ENCODE measurements around the gene WDR87. TPM values are rescaled to one million over a fixed set of nuclear protein-coding genes. Genes with fewer than 3 reads are reported as not detected.
"Not testable (repeated sequence)": the region's sequence is repeated elsewhere in the genome, so short reads cannot be mapped to it uniquely, and the experiment has no call there.

Gene WDR87
- total RNA-seq, 1 donor from 2014 or later: not detected

- no peaks in the 10 kb centered on the region for H3K79me2 ChIP-seq (ENCODE audit: low read depth)
- no peaks in the 10 kb centered on the region for H3K36me3 Mint-ChIP-seq
- no peaks in the 10 kb centered on the region for H4K20me1 ChIP-seq (ENCODE audit: low read depth)
- peaks cover 8% of the 10 kb centered on the region for H3K27me3 Mint-ChIP-seq (ENCODE audit: insufficient read depth, low read depth)
- H3K4me3 ChIP-seq: no peak overlapping the region
- TF ChIP-seq EZH2 (IDR thresholded peaks at IDR 0.05) (no peak), CTCF (IDR thresholded peaks at IDR 0.05) (no peak), EZH2phosphoT487 (IDR thresholded peaks at IDR 0.05) (no peak)
- no peaks in the 10 kb centered on the region for H3K36me3 ChIP-seq
- no peaks in the 10 kb centered on the region for H3K4me1 ChIP-seq
- no peaks in the 10 kb centered on the region for H3K9me3 ChIP-seq (ENCODE audit: low read depth)
- H3F3A ChIP-seq (ENCODE audit: low read depth): no peaks in the 10 kb centered on the region
- no peak overlapping the region for H2AFZ ChIP-seq (replicated peaks)
- no peak overlapping the region for H3K4me3 Mint-ChIP-seq
- no peak overlapping the region for H3K27ac Mint-ChIP-seq
- no peak overlapping the region for H3K4me2 ChIP-seq
- no peak overlapping the region for H3K27ac ChIP-seq
- H3K9ac ChIP-seq: no peak overlapping the region
- peaks cover 39% of the 10 kb centered on the region for H3K9me3 Mint-ChIP-seq
- DNase-seq (ENCODE audit: low spot score): no peak
- H3K27me3 ChIP-seq: no peaks in the 10 kb centered on the region
- no peaks in the 10 kb centered on the region for H3K4me1 Mint-ChIP-seq
Observed at GRCh38 chr19:37872383-37872782, 34.0 kb downstream of the WDR87 start.

DNA sequence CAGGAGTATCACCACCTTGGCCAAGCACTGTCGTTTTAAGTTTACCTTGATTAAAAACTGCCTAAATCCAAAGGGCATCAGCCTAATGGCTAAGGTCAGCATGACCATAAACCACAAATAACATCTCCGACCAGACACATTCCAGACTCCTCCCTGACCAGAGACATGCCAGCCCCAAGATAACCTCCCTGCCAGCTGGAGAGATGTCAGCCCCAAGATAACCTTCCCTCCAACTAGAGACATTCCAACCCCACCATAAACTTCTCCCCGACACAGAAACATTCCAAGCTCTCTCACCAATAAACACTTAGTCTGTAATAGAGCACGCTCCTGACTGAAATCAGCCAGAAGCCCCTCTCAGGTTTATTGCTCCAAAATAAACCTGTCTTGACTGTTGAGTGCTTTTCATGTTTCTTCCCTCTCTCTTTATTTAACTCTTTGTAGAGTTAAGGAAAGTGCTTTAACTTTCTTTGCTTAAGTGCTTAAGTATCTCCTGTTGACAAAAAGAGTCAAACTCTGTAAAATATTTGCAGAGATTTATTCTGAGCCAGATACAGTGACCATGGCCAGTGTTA lies 36.5 kb downstream of the WDR87 start:
- Histone ChIP-seq H4K20me1 (ENCODE audit: low read depth) (no peaks in the 10 kb centered on the region), H3K27ac (no peak overlapping the region), H3K79me2 (ENCODE audit: low read depth) (no peaks in the 10 kb centered on the region), H3K4me1 (no peaks in the 10 kb centered on the region), H3K4me3 (no peak overlapping the region), H3F3A (ENCODE audit: low read depth) (peaks cover 4% of the 10 kb centered on the region), H3K9me3 (ENCODE audit: low read depth) (no peaks in the 10 kb centered on the region), H3K27me3 (no peaks in the 10 kb centered on the region), H3K36me3 (no peaks in the 10 kb centered on the region), H3K9ac (no peak overlapping the region), H2AFZ (replicated peaks) (no peak overlapping the region), H3K4me2 (no peak overlapping the region)
- TF ChIP-seq EZH2 (IDR thresholded peaks at IDR 0.05) (no peak), EZH2phosphoT487 (IDR thresholded peaks at IDR 0.05) (no peak), CTCF (IDR thresholded peaks at IDR 0.05) (no peak)
- H3K4me3 Mint-ChIP-seq: no peak overlapping the region
- H3K27ac Mint-ChIP-seq: no peak overlapping the region
- no peaks in the 10 kb centered on the region for H3K4me1 Mint-ChIP-seq
- DNase-seq (ENCODE audit: low spot score): no peak
- peaks cover 10% of the 10 kb centered on the region for H3K27me3 Mint-ChIP-seq (ENCODE audit: insufficient read depth, low read depth)
- H3K36me3 Mint-ChIP-seq: no peaks in the 10 kb centered on the region
- peaks cover 40% of the 10 kb centered on the region for H3K9me3 Mint-ChIP-seq

GRCh38 chr19:37867831-37868230 lies 38.6 kb downstream of the WDR87 start:
- Histone ChIP-seq H3K9ac (no peak overlapping the region), H3K27ac (no peak overlapping the region), H3K4me1 (no peaks in the 10 kb centered on the region), H3K36me3 (no peaks in the 10 kb centered on the region), H3K27me3 (no peaks in the 10 kb centered on the region), H3F3A (ENCODE audit: low read depth) (peaks cover 4% of the 10 kb centered on the region), H3K9me3 (ENCODE audit: low read depth) (no peaks in the 10 kb centered on the region), H3K79me2 (ENCODE audit: low read depth) (no peaks in the 10 kb centered on the region), H3K4me2 (no peak overlapping the region), H4K20me1 (ENCODE audit: low read depth) (no peaks in the 10 kb centered on the region), H3K4me3 (no peak overlapping the region), H2AFZ (replicated peaks) (no peak overlapping the region)
- peaks cover 37% of the 10 kb centered on the region for H3K9me3 Mint-ChIP-seq
- peaks cover 7% of the 10 kb centered on the region for H3K27me3 Mint-ChIP-seq (ENCODE audit: insufficient read depth, low read depth)
- TF ChIP-seq EZH2 (IDR thresholded peaks at IDR 0.05) (no peak), CTCF (IDR thresholded peaks at IDR 0.05) (no peak), EZH2phosphoT487 (IDR thresholded peaks at IDR 0.05) (no peak)
- no peak overlapping the region for H3K27ac Mint-ChIP-seq
- no peak for DNase-seq (ENCODE audit: low spot score)
- H3K4me3 Mint-ChIP-seq: no peak overlapping the region
- H3K4me1 Mint-ChIP-seq: no peaks in the 10 kb centered on the region
- no peaks in the 10 kb centered on the region for H3K36me3 Mint-ChIP-seq

DNA sequence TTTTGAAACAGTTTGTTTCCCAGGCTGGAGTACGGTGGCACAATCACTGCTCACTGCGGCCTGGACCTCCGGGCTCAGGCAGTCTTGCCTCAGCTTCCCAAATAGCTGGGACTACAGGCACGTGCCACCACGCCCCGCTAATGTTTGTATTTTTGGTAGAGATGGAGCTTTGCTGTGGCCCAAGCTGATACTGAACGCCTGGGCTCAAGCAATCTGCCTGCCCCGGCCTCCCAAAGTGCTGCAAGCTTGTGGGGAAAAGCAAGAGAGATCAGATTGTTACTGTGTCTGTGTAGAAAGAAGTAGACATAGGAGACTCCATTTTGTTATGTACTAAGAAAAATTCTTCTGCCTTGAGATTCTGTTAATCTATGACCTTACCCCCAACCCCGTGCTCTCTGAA lies 40.5 kb downstream of the WDR87 start:
- not testable (repeated sequence) for DNase-seq (ENCODE audit: low spot score); H3K27me3 Mint-ChIP-seq (ENCODE audit: insufficient read depth, low read depth)
- H3K9me3 Mint-ChIP-seq: peaks cover 23% of the 10 kb centered on the region

More for the DNA sequence above, 40.5 kb downstream of the WDR87 start:
- not testable (repeated sequence) for H3F3A ChIP-seq (ENCODE audit: low read depth); H3K27me3 ChIP-seq; H3K79me2 ChIP-seq (ENCODE audit: low read depth); H3K27ac ChIP-seq; H3K36me3 ChIP-seq; H3K4me1 ChIP-seq; H3K9me3 ChIP-seq (ENCODE audit: low read depth); H3K9ac ChIP-seq; H3K4me1 Mint-ChIP-seq; H3K4me3 ChIP-seq; H3K4me3 Mint-ChIP-seq; H3K36me3 Mint-ChIP-seq; H3K27ac Mint-ChIP-seq; H4K20me1 ChIP-seq (ENCODE audit: low read depth)
- peak overlapping the region; percentile 72 for H2AFZ ChIP-seq (replicated peaks)
- H3K4me2 ChIP-seq: peak overlapping the region; percentile 4

All from neural progenitor cell (in vitro differentiated cells).